GM19438 (cell line): ENCODE results near the gene EXOC4.

ENCODE experiments used
- ATAC-seq: cut with Tn5 transposase; IDR thresholded peaks from one replicate; pipeline ENCODE4 v1.9.1; 2021; ENCODE audit warnings: low read depth; ENCODE audit not compliant: unreplicated experiment

The EXOC4 gene

DNA sequence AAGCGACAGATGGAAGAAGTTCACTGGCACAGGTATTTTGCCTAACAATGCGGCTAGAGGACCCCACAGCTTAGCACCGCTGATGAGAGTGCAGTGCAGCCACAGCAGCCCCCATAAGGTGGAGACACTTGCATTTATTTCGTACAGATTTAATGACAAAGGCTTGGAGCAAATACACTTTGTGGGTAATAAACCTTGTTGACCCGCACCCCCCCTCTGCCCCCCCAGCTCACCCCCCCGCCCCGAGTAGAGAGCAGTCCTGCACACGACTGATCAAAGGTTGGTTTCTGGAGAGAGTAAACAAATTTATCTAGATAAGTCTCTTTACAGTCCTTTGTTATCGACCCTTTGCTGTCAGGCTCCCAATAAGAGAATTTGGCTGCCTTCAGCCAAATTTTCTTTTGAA is 777.6 kb downstream of the EXOC4 start:
- ATAC-seq, result no peak

GRCh38 chr7:134031835-134032617 is 779.1 kb downstream of the EXOC4 start:
- no peak for ATAC-seq

DNA sequence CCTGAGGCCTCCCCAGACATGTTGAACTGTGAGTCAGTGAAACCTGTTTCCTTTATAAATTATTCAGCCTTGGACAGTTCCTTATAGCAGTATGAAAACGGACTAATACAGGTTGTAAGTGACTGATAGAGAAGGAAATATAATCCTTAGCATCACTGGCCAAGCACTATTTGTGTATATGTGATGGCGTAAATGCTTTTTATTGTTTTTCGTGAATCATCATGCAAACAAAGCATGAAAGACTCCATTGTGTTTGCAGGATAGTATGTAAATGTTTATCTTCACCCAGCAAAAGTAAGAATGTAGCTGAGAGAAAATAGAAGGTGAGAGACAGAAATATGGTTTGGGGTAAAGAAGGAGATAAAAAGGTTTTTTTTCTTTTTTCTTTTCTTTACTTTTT is 781.8 kb downstream of the EXOC4 start:
- ATAC-seq, result no peak

DNA sequence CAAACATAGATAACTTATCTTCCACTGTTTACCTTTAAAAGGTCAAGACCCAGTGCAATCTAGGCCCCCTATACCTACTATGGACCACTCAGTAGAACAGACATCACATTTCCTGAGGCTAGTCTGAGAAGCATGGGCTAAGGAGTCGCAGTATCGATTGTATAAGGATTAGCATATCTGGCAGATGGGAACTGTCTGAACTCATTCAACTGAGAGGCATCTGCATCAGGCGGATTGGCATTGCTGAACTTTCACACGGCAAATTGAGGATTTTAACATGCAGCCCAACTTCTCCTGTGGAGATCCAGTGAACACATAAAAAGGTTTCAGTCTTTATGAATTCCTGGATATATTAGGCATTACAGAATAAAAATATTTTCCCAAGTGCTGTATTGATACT is 785.1 kb downstream of the EXOC4 start:
- no peak for ATAC-seq

- no peak for ATAC-seq
These were observed 788.1 kb downstream of the EXOC4 start for GRCh38 chr7:134040988-134041387.

- ATAC-seq, result no peak
These were observed 788.6 kb downstream of the EXOC4 start for GRCh38 chr7:134041477-134041876.

GRCh38 chr7:134042307-134042706 is 789.4 kb downstream of the EXOC4 start:
- ATAC-seq, result no peak

DNA sequence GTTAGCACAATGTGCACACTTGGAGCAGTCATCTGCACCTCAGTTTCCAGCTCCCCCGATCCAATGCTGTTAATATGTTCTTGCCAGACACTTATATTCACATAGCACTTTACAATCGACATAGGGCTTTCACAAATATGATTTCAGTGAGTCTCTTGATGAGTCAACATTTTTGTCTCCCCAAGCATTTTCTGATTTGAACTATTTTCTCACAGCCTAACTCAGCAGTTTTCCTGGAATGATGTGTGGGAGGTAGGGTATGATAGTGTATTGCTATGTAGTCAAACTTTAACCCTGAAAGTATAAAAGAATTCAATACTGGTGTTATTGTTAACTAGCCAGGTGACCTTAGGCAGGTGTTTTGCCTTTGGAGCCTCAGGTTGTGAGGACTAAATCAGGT is 791.8 kb downstream of the EXOC4 start:
- ATAC-seq, result no peak

DNA sequence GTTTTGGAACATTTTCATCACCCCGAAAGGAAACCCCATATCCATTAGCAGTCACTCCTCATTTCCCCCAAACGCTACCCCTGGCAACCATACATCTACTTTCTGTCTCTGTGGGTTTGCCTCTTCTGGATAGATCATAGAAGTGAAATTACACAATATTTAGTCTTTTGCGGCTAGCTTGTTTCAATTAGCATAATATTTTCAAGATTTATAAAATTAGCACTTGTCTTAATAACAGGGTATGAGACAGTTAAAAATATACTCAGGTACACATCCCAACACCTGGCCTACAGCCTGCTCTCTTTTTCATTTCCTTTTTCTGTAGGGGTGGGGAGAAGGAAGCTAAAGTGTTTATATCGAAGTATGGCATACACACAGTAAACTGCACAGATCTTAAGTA is 792.8 kb downstream of the EXOC4 start:
- no peak for ATAC-seq

- ATAC-seq, result no peak
These were observed 793.8 kb downstream of the EXOC4 start for GRCh38 chr7:134046594-134047128.

DNA sequence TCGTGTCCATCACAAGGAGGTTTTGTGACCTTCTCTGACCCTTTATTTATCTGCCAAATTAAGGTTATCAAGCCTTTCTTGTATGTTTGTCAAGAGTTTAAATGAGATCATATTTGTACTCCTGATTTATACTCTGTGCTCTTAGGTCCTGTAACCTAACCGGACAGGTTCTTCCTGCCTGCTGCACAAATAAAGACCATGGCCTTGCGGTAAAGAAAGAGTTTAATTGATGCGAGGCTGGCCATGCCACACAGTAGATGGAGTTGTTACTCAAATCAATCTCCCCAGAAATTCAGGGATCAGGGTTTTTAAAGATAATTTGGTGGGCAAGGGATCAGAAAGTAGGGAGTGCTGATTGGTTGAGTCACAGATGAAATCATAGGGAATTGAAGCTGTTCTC is 794.8 kb downstream of the EXOC4 start:
- ATAC-seq, result no peak

DNA sequence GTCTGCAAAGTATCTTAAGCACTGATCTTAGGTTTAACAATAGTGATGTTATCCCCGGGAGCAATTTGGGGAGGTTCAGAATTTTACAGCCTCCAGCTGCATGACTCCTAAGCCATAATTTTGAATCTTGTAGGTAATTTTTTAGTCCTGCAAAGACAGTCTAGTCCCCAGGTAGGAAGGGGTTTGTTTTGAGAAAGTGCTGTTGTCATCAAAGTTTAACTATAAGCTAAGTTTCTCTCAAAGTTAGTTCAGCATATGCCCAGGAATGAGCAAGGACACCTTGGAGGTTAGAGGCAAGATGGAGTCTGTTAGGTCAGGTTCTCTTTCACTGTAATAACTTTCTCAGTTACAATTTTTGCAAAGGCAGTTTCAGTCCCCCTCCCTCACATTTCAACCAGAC is 795.3 kb downstream of the EXOC4 start:
- ATAC-seq, result no peak

DNA sequence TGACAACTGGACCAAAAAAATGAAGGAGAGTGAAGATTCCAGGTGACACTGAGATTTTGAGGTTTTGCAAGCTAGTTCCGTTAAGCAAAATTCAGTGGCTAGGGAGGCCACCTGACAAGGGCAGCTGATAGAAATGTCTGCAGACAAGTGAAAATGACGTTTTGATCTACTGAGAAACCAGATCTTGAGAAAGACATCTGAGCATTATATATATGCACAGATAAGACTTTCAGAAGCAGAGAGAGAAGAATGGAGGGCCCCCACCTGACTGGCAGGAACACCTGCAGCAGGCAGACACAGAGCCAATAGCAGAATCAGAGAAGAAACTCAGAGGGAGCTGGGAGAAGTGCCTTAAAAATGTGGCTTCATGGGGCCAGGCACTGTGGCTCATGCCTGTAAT is 798.1 kb downstream of the EXOC4 start:
- no peak for ATAC-seq

DNA sequence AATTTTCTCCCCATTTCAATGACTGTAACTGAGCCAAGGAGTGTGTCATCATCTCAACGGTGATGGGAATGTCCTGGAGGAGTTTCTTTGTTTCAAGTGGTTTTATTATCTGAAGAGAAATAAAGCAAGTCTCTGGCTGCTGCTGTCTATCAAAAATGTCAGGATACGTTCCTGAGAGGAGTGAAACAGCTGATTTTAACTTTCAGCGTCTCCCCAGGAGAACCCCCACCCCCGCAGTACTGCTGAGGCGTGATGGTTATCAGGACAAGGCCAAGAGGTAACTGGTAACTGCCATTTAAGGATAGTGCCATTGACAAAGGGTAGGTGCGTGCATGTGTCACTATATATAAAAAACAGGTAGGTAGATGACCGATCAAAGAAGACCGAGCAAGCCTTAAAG is 803.9 kb downstream of the EXOC4 start:
- ATAC-seq, result no peak

- no peak for ATAC-seq
These were observed 805.6 kb downstream of the EXOC4 start for GRCh38 chr7:134058521-134058920.

- ATAC-seq, result no peak
These were observed 806.1 kb downstream of the EXOC4 start for GRCh38 chr7:134058980-134059379.

DNA sequence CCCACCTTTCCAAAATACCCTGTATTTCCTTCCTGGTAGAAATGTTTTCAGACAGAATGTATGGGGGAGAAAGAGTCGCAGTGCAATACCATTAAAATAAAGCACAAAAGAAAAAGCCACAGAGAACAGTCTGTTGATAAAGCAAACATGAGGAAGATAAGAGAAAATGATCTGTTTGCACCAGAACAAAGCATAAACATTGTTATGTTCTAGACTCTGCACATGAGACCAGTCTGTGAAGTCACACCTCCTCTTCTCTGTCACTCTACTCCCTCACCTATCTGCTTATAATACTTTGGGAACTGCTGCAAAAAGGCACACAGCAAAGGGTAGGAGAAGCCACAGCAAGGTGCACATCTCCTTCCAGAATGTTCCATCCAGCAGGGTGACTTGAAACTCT is 807.0 kb downstream of the EXOC4 start:
- no peak for ATAC-seq

DNA sequence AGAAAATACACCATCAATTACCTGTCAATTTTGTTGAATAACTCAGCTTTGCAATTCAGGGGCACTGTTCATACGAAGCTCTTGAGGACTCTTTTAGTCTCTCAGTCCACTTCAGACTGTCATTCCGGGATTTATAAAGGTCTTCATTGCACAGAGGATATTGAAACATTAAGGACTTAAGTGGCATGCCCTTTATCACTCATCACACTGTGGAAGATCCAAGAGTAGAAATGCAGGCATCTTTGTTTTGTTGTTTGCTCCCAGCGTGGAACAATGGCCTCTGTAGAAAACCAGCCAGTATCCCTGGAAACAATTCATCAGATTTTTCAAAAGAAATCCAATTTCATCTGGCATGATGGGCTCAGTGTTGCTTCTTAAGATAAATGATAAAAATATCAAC is 808.0 kb downstream of the EXOC4 start:
- no peak for ATAC-seq

DNA sequence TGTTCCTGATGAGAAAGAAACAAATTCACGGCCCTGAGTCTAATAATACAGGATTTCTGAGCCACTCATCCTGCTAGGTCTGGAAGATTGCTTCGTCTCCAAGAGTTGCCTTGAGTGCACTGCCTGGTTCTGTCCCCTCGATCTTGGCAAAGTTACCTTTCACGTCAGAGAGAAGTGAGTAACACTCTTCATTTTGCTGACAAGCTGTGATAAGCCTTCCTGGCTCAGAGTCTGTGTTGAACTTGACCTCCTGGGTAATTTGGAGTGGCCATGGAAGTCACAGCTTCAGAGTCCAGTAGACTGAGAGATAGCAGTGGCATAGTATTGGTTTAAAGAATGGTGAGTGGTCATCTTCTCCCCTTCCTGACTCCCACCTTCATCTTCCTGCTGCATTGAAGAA is 809.6 kb downstream of the EXOC4 start:
- ATAC-seq, result no peak

DNA sequence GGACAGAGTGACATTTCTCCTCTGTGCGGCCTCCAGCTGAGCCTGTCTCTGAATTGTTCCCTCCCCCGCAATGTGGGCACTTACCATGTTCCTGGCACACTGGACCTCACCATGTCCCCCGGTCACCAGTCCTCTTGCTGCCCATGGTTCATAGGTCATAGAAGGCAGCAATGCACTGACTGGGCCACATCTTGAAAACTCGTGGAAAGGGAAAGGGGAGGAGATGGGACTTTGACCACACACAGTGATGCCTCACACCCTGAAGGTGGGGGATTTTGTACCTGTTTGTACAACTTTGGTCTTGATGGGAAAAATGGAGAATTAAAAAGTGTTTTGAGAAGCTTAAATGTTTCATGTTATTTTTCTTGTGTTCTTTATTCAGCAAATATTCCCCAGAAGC is 812.5 kb downstream of the EXOC4 start:
- ATAC-seq, result no peak

DNA sequence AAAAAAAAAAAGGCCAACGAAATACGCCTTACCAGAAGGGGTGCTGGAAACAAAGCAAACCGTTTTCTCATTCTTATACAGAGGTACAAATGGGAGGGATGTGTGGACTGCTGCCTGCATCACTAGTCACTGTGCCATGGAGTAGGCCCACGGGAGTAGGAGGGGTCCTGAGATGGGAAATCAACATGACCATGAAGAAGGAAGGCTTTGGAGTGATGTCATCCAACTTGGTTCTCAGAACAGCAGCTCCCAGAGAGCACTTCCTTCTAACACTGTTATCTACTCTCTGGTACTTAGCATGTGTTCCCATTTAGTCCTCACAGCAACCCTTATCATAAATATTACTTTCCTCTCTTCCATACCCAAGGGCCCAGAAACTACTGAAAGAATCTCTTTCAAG is 814.3 kb downstream of the EXOC4 start:
- no peak for ATAC-seq

DNA sequence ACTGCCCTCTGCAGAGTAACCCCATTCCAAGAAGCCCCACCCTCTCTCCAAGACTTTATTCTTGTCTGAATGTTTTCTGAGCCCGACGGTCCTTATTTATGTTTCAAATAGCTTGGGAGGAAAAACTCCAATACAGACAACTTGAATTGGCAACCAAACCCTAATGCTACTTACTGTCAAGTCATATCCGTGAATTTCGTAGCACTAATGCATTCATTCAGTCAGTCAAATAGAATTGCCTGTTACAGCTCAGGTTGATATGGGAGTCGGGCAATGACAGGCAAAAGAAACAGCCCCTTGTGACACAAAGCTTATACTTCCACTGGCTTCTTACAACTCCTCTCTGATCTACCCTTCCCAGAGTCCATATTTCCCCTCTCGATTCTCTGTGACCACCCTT is 815.8 kb downstream of the EXOC4 start:
- no peak for ATAC-seq

DNA sequence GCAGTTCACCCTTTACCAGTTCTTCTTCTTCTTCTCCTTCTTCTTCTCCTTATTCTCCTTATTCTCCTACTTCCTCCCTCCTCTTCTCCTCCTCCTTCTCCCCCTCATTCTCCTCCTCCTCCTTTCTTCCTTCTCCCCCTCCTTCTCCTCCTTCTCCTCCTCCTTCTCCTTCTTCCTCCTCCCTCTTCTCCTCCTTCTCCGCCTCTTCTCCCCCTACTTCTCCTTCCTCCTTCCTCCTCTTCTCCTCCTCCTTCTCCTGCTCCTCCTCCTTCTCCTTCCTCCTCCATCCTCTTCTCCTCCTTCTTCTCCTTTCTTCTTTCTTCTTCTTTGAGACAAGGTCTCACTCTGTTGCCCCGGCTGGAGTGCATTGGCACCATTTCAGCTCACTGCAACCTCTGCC is 816.3 kb downstream of the EXOC4 start:
- no peak for ATAC-seq
